ENCODE data around the gene PCDHB11.
"Not testable (repeated sequence)": the region's sequence is repeated elsewhere in the genome, so short reads cannot be mapped to it uniquely, and the experiment has no call there.

DNA sequence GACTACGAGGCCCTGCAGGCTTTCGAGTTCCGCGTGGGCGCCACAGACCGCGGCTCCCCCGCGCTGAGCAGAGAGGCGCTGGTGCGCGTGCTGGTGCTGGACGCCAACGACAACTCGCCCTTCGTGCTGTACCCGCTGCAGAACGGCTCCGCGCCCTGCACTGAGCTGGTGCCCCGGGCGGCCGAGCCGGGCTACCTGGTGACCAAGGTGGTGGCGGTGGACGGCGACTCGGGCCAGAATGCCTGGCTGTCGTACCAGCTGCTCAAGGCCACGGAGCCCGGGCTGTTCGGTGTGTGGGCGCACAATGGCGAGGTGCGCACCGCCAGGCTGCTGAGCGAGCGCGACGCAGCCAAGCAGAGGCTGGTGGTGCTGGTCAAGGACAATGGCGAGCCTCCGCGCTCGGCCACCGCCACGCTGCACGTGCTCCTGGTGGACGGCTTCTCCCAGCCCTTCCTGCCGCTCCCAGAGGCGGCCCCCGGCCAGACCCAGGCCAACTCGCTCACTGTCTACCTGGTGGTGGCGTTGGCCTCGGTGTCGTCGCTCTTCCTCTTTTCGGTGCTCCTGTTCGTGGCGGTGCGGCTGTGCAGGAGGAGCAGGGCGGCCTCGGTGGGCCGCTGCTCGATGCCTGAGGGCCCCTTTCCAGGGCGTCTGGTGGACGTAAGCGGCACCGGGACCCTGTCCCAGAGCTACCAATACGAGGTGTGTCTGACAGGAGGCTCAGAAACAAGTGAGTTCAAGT is 15.1 kb upstream of the PCDHB11 start:
- TF ChIP-seq, protein P1, sequence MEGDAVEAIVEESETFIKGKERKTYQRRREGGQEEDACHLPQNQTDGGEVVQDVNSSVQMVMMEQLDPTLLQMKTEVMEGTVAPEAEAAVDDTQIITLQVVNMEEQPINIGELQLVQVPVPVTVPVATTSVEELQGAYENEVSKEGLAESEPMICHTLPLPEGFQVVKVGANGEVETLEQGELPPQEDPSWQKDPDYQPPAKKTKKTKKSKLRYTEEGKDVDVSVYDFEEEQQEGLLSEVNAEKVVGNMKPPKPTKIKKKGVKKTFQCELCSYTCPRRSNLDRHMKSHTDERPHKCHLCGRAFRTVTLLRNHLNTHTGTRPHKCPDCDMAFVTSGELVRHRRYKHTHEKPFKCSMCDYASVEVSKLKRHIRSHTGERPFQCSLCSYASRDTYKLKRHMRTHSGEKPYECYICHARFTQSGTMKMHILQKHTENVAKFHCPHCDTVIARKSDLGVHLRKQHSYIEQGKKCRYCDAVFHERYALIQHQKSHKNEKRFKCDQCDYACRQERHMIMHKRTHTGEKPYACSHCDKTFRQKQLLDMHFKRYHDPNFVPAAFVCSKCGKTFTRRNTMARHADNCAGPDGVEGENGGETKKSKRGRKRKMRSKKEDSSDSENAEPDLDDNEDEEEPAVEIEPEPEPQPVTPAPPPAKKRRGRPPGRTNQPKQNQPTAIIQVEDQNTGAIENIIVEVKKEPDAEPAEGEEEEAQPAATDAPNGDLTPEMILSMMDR (IDR thresholded peaks at IDR 0.05; ENCODE audit: low read length) = not testable (repeated sequence)
- TF ChIP-seq EZH2 (IDR thresholded peaks at IDR 0.05; ENCODE audit: borderline replicate concordance, low read length) = not testable (repeated sequence)
